Ureter (tissue), 1 donor: ENCODE measurements around the gene TAB2. TPM values are rescaled to one million over a fixed set of nuclear protein-coding genes. Genes with fewer than 3 reads are reported as not detected.

Experiments used
- DNase-seq: peaks from one replicate; pipeline ENCODE4 v3.0.0-alpha.2; 2020; ENCODE audit warnings: low spot score
- total RNA-seq: library from RNA; stranded (reverse); gene quantifications from one replicate; pipeline ENCODE4 v1.2.4, GENCODE V29; 2023
- donor health status: DM: yes; HTN: yes; CAD: no.

TAB2 gene
- total RNA-seq, 1 donor from 2014 or later = 66.8 TPM

GRCh38 chr6:149419696-149420404 is 102.3 kb downstream of the TAB2 start:
- DNase-seq = no peak

DNA sequence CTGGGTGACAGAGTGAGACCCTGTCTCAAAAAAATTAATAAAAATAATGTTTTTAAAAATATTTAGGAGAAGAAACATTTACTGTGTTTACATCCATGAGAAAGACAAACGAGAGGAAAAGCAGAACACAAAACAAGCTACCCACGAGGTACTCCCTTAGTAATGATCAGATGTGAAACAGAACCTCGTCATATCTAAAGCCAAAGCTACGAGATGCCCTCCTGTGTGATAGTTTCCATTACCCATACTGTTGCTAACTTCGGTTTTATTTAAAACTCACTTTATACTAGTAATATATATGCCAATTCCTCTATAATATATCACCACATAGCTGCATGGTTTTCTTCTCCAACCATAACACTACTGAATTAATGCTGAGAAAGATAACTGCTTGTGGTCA is 103.6 kb downstream of the TAB2 start:
- no peak for DNase-seq

- no peak for DNase-seq
Measured at GRCh38 chr6:149422581-149422980, 105.1 kb downstream of the TAB2 start.

DNA sequence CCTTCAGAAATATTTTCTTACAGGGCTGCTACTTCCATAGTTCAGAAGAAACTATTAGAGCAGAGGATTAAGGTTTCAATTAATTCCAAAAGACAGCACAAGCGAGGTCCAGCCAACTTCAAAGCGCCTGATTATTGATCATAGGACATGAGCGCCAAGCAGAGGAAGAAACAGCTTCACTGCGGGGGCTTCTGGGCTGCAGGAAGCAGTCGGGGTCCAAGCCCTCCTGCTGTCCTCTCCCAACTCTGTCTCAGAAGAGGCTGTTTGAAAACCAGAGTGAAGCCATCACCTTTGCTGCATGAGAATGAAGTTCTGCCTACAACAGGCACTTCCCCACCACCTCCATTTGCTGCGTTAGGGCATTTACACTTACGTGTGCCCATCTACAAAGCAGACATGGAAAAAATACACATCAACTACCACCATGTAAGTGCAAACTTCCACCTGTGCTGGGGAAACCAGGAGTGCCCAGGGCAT is 106.5 kb downstream of the TAB2 start:
- no peak for DNase-seq

GRCh38 chr6:149425224-149425623 is 107.7 kb downstream of the TAB2 start:
- DNase-seq = no peak

DNA sequence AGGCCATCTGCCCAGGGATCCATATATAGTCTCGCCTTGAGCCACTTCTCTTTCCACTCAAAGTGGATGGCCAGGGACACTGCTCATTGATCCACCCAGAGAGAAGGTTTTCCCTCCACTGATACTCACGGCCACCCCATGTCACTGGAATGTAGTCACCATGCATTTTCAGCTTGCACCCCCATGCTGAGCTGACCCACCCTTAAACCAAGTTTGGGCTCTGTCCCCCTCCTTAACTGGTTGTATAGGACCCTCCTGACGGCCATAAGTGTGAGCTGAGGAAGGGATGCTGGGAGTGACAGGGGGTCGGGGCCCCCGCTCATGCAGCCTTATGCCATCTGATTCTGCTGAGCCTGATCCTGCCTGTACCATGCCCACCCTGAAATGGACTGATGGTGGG is 108.2 kb downstream of the TAB2 start:
- no peak for DNase-seq

GRCh38 chr6:149428606-149429005 is 111.1 kb downstream of the TAB2 start:
- no peak for DNase-seq

DNA sequence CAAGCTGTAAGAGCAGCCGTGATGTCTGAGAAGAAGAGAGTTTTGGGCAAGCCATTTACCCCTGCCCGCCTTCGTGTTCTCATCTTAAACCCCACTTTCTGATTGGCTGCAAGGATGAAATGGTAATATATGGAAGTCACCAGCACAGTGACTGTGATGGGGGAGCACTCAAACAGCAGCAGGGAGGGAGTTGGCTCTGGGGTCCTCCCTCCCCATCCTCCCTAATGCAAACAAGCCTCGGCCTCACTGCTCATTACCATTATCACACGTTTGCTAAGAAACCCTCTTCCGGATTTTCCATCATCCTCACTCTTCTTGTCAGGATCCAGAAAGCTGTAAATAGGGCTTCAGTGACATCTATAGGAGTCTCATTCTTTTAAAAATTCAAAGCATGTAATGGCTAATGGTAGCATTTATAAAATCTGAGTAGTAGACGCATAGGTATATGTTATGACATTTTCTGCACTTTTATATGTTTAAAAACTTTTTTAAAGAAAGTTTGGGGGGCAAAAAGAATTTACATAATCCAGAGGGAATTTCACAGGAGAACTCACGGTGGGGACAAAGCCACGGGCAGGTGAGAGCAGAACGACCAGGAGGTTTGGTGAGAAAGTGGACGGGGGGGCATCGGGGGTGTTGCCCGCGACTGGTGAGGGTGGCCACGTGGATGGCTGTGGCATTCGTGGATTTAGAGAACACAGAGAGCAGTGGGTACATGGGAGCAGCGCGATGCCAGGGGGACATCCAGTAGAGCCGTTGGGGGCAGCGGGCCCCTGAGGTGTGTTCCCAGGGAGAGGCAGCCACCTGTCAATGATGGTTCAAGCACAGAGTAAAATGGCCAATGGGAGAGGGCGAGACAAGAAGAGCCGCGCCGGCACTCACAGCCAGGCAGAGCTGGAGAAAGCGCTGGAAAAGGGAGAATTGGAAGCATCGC is 112.2 kb downstream of the TAB2 start:
- DNase-seq = no peak

- DNase-seq = peak; percentile 93
Measured at GRCh38 chr6:149431905-149432775, 114.6 kb downstream of the TAB2 start.

GRCh38 chr6:149433405-149433804 is 115.9 kb downstream of the TAB2 start:
- no peak for DNase-seq

DNA sequence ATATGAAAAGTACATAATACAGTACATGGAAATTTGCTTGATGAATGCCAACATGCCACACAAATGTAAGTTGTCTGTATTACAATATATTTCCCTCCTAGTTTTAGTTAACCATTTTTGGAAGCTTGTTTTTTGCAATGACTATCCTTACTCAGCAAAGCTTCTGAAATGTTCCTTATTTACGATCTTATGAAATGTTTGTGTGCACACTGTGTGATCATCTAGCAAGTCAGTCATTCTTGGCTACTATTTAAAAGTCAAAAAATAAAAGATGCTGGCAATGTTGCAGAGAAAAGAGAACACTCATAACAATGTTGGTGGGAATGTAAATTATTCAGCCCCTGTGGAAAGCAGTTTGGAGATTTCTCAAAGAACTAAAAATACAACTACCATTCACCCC is 116.4 kb downstream of the TAB2 start:
- no peak for DNase-seq

- DNase-seq = no peak
Measured at GRCh38 chr6:149435919-149436586, 118.5 kb downstream of the TAB2 start.

GRCh38 chr6:149436647-149437046 is 119.1 kb downstream of the TAB2 start:
- no peak for DNase-seq

DNA sequence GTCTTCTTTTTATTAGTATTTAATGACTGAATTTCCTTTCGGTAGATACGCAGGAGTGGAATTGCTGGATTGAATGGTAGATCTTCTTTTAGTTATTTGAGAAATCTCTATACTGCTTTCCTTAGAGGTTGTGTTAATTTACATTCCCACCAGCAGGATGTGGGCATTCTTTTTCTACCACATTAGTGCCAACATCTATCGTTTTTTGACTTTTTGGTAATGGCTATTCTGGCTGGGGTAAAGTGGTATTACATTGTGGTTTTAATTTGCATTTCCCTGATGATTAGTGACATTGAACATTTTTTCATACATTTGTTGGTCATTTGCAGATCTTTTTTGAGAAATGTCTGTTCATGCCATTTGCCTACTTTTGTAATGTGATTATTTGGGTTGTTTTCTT is 119.7 kb downstream of the TAB2 start:
- no peak for DNase-seq

- DNase-seq = no peak
Measured at GRCh38 chr6:149438855-149439254, 121.3 kb downstream of the TAB2 start.

DNA sequence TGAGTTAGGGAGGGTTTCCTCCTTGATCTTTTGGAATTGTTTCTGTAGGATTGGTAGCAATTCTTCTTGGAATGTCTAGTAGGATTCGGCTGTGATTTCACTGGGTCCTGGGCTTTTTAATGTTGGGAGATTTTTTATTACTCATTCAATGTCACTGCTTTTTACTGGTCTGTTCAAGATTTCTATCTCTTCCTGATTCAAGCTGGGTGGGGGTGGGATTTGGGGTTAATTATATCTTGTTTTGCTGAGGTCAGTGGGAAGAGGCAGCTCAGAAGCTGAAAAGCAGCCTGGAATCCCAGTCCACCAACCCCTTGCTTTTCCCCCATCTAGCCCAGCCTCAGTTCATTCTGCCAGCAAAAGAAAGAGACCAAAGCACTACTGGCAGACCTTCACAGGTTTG is 122.1 kb downstream of the TAB2 start:
- DNase-seq = no peak

- DNase-seq = no peak
Measured at GRCh38 chr6:149440735-149441671, 123.5 kb downstream of the TAB2 start.

- DNase-seq = no peak
Measured at GRCh38 chr6:149441740-149442139, 124.2 kb downstream of the TAB2 start.

- DNase-seq = no peak
Measured at GRCh38 chr6:149443411-149444181, 126.1 kb downstream of the TAB2 start.
